Measurements from ENCODE around the gene STOM. TPM values are rescaled to one million over a fixed set of nuclear protein-coding genes. Genes with fewer than 3 reads are reported as not detected.

The STOM gene
- total and polyA plus RNA-seq, 2 donors from 2014 or later: 165 to 229 TPM

DNA sequence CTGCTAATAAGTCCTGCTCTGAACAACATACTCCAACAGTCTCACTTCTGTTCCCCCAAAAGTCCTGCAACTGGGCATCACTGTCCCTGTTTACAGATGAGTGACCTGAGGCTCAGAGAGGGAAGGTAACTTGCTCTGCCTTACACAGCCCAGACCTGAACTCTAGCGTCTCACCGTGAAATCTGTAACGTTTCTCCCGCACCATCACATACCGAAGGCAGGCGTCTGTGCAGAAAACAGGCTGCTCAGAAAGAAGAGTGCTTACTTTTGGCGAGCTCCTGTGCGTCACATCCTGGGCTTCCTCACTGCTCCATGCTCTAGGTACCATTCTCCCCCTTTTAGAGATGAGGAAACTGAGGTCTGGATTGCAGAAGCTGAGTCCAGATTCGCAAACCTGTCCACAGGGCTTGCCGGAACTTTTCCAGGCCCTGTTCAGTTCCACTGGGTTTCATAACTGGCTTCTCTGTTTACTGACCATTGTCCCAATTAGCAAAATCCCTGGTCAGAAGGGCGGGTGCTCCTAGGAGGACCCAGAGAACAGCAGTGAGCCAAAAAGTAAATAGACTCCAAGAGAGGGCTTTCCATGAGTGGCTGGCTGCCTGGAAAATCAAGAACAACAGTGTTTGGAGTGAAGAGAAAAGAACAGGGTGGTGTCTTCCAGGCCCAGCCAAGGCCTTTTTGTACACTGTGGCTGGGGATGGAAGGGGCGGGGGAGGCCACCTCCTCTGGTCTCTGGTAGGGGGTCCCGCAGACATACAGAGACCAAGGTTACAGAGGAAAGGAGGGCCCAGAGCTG, 75.0 kb downstream of the STOM start:
- peaks cover 0 to 31% (median 25%) of the 10 kb centered on the region in 3 donors for H3K4me1 ChIP-seq (ENCODE audit: control insufficient read depth in 2 of 3, insufficient read depth in 2 of 3, low read depth in 1 of 3, low read length in 3 of 3)
- no peaks in the 10 kb centered on the region for H3K27me3 ChIP-seq (ENCODE audit: control insufficient read depth, insufficient read depth, low read length)
- FAIRE-seq (no peak), DNase-seq (peak in 1 of 5 donors; percentile 56)
- H3K9me3 ChIP-seq (ENCODE audit: control insufficient read depth in 2 of 3, insufficient read depth in 1 of 3, low read length in 3 of 3): no peaks in the 10 kb centered on the region
- no peak overlapping the region for H3K4me3 ChIP-seq (ENCODE audit: low read length in 3 of 3)
- TF ChIP-seq, protein P1, sequence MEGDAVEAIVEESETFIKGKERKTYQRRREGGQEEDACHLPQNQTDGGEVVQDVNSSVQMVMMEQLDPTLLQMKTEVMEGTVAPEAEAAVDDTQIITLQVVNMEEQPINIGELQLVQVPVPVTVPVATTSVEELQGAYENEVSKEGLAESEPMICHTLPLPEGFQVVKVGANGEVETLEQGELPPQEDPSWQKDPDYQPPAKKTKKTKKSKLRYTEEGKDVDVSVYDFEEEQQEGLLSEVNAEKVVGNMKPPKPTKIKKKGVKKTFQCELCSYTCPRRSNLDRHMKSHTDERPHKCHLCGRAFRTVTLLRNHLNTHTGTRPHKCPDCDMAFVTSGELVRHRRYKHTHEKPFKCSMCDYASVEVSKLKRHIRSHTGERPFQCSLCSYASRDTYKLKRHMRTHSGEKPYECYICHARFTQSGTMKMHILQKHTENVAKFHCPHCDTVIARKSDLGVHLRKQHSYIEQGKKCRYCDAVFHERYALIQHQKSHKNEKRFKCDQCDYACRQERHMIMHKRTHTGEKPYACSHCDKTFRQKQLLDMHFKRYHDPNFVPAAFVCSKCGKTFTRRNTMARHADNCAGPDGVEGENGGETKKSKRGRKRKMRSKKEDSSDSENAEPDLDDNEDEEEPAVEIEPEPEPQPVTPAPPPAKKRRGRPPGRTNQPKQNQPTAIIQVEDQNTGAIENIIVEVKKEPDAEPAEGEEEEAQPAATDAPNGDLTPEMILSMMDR (IDR thresholded peaks at IDR 0.05; ENCODE audit: borderline replicate concordance, extremely low read depth, insufficient read depth): no peak
- H3K36me3 ChIP-seq (ENCODE audit: control insufficient read depth in 2 of 3, insufficient read depth in 3 of 3, low read length in 3 of 3): no peaks in the 10 kb centered on the region
- H3K9ac ChIP-seq (ENCODE audit: low read length in 3 of 3): no peak overlapping the region
- intact Hi-C loops (cut with DNase I): no loop called here
- peak overlapping the region; percentile 38 to 55 for H3K27ac ChIP-seq (ENCODE audit: low read depth in 2 of 2, low read length in 2 of 2)

DNA sequence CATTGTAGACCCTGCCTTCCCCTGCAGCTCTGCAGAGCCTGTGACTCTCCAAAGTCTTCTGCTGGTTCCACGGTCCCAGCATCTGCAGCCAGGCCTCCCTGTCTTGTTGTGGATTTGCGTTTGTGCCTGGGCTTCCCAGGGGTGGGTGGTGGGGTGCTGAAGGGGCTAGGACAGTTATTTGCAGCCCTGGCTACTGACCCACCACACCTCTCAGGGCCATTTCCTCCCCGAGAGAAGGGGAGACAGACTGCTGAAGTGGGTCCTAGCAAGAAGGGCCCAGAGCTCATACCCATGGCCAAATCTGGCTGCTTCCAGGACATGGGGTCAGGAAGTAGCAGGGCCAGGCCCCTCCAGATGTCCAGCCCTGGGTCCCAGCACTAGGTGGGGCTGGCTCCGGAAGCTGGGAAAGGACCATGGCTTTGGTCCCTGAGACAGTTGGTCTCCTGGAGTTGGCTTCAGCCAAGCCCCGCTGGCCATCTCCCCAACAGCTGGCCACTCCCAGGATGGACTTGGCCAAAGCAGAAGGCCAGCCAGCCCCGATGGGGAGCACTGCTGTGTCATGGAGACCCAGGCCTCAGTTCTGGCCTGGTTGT, 75.8 kb downstream of the STOM start:
- TF ChIP-seq, protein P1 (IDR thresholded peaks at IDR 0.05; ENCODE audit: borderline replicate concordance, extremely low read depth, insufficient read depth): no peak
- peaks cover 0 to 36% (median 29%) of the 10 kb centered on the region in 3 donors for H3K4me1 ChIP-seq (ENCODE audit: control insufficient read depth in 2 of 3, insufficient read depth in 2 of 3, low read depth in 1 of 3, low read length in 3 of 3)
- no peak for FAIRE-seq
- H3K27ac ChIP-seq (ENCODE audit: low read depth in 2 of 2, low read length in 2 of 2): peak overlapping the region in 1 of 2 donors; percentile 28
- no peaks in the 10 kb centered on the region for H3K27me3 ChIP-seq (ENCODE audit: control insufficient read depth, insufficient read depth, low read length)
- no peak overlapping the region for H3K9ac ChIP-seq (ENCODE audit: low read length in 3 of 3)
- H3K9me3 ChIP-seq (ENCODE audit: control insufficient read depth in 2 of 3, insufficient read depth in 1 of 3, low read length in 3 of 3): no peaks in the 10 kb centered on the region
- intact Hi-C loops (cut with DNase I): no loop called here
- peak in 1 of 5 donors; percentile 72 for DNase-seq
- H3K36me3 ChIP-seq (ENCODE audit: control insufficient read depth in 2 of 3, insufficient read depth in 3 of 3, low read length in 3 of 3): no peaks in the 10 kb centered on the region
- no peak overlapping the region for H3K4me3 ChIP-seq (ENCODE audit: low read length in 3 of 3)

DNA sequence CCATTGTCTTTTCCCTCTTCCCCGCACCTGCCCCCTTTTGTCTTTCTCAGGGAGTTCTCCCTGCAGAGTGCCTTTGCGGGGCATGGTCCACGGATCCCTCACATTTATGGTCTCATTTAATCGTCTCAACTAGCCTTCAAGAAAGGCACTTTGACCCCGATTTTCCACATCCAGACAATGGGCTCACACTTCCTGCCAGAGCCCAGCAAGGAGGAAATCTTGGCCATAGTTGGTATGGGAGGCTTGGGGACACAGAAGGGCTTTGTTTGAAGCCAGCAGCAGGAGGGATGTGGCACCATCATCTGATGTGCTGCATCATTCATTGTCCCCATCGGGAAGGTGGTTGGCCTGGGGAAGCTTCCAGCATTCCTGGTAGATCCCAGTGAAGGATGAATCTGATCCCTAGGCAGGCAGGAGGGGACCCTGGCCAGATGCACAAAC, 77.2 kb downstream of the STOM start:
- Histone ChIP-seq H3K27me3 (ENCODE audit: control insufficient read depth, insufficient read depth, low read length) (no peaks in the 10 kb centered on the region), H3K9me3 (ENCODE audit: control insufficient read depth in 2 of 3, insufficient read depth in 1 of 3, low read length in 3 of 3) (no peaks in the 10 kb centered on the region), H3K9ac (ENCODE audit: low read length in 3 of 3) (no peak overlapping the region), H3K4me3 (ENCODE audit: low read length in 3 of 3) (no peak overlapping the region), H3K4me1 (ENCODE audit: control insufficient read depth in 2 of 3, insufficient read depth in 2 of 3, low read depth in 1 of 3, low read length in 3 of 3) (peaks cover 5 to 42% (median 38%) of the 10 kb centered on the region in 3 donors), H3K27ac (ENCODE audit: low read depth in 2 of 2, low read length in 2 of 2) (no peak overlapping the region), H3K36me3 (ENCODE audit: control insufficient read depth in 2 of 3, insufficient read depth in 3 of 3, low read length in 3 of 3) (no peaks in the 10 kb centered on the region)
- intact Hi-C loops (cut with DNase I): no loop called here
- no peak for FAIRE-seq
- TF ChIP-seq, protein P1 (IDR thresholded peaks at IDR 0.05; ENCODE audit: borderline replicate concordance, extremely low read depth, insufficient read depth): no peak
- no peak for DNase-seq
